K562 (cell line): ENCODE measurements around the gene CARMIL1.

Experiments
- LARP7 ChIP-seq: fragments of 450-650 bp; IDR thresholded peaks from 2 replicates; pipeline ENCODE4 v1.6.1; 2016
- OTX1 ChIP-seq: fragments of 450-650 bp; formaldehyde crosslinking; IDR thresholded peaks from 2 replicates; pipeline ENCODE4 v1.4.0; 2022; ENCODE audit warnings: mild to moderate bottlenecking
- POLR2A ChIP-seq: fragments of 450-650 bp; conservative IDR thresholded peaks from 2 replicates; pipeline ENCODE4 v1.6.1; 2016
- SMARCA4 ChIP-seq: fragments of 450-650 bp; IDR thresholded peaks from 2 replicates; pipeline ENCODE4 v1.6.1; 2016
- SRF ChIP-seq, 2 experiments: fragments of 250-450, 450-650 bp in 1 of 2; sonication (Bioruptor Pico) in 1 of 2; sonication (generic) in 1 of 2; formaldehyde crosslinking; IDR thresholded peaks; 2 replicates each; pipeline versions ENCODE4 v1.5.0 to v1.5.1; 2020 to 2022; ENCODE audit warnings: mild to moderate bottlenecking in 1 of 2, missing genetic modification reagents in 1 of 2
- TRIM24 ChIP-seq, 2 experiments: fragments of 450-650 bp; IDR thresholded peaks; 2 replicates each; pipeline ENCODE4 v1.6.1; 2016
- TF ChIP-seq, protein P1 (sequence below): fragments of 450-650 bp; IDR thresholded peaks from 2 replicates; pipeline ENCODE4 v1.6.1; 2016; ENCODE audit warnings: mild to moderate bottlenecking
- TF ChIP-seq, protein P2 (sequence below): sonication (generic); formaldehyde crosslinking; IDR thresholded peaks from 2 replicates; pipeline ENCODE4 v1.8.1; 2023; ENCODE audit warnings: mild to moderate bottlenecking, missing genetic modification reagents
- TF ChIP-seq, protein P3 (sequence below): sonication (generic); formaldehyde crosslinking; IDR thresholded peaks from 2 replicates; pipeline ENCODE4 v1.9.0; 2022; ENCODE audit warnings: mild to moderate bottlenecking, missing genetic modification reagents

DNA sequence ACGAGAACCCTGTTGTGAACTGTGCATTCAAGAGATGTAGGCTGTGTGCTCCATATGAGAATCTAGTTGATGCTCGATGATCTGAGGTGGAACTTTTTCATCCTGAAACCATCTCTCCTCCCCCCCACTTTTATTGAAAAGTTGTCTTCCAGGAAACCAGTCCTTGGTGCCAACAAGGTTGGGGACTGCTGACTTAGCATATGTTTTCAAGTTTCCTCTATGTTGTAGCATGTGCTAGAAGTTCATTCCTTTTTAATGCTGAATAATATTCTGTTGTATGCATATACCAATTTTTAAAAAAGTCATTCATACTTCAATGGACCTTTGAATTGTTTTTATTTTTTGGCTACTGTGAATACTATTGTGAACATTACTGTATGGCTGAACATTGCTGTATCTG is 27.2 kb downstream of the CARMIL1 start:
- no peak for TF ChIP-seq POLR2A
- no peak for TF ChIP-seq SMARCA4
- TF ChIP-seq, protein P1, sequence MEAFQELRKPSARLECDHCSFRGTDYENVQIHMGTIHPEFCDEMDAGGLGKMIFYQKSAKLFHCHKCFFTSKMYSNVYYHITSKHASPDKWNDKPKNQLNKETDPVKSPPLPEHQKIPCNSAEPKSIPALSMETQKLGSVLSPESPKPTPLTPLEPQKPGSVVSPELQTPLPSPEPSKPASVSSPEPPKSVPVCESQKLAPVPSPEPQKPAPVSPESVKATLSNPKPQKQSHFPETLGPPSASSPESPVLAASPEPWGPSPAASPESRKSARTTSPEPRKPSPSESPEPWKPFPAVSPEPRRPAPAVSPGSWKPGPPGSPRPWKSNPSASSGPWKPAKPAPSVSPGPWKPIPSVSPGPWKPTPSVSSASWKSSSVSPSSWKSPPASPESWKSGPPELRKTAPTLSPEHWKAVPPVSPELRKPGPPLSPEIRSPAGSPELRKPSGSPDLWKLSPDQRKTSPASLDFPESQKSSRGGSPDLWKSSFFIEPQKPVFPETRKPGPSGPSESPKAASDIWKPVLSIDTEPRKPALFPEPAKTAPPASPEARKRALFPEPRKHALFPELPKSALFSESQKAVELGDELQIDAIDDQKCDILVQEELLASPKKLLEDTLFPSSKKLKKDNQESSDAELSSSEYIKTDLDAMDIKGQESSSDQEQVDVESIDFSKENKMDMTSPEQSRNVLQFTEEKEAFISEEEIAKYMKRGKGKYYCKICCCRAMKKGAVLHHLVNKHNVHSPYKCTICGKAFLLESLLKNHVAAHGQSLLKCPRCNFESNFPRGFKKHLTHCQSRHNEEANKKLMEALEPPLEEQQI = no peak
- TF ChIP-seq, protein P2, sequence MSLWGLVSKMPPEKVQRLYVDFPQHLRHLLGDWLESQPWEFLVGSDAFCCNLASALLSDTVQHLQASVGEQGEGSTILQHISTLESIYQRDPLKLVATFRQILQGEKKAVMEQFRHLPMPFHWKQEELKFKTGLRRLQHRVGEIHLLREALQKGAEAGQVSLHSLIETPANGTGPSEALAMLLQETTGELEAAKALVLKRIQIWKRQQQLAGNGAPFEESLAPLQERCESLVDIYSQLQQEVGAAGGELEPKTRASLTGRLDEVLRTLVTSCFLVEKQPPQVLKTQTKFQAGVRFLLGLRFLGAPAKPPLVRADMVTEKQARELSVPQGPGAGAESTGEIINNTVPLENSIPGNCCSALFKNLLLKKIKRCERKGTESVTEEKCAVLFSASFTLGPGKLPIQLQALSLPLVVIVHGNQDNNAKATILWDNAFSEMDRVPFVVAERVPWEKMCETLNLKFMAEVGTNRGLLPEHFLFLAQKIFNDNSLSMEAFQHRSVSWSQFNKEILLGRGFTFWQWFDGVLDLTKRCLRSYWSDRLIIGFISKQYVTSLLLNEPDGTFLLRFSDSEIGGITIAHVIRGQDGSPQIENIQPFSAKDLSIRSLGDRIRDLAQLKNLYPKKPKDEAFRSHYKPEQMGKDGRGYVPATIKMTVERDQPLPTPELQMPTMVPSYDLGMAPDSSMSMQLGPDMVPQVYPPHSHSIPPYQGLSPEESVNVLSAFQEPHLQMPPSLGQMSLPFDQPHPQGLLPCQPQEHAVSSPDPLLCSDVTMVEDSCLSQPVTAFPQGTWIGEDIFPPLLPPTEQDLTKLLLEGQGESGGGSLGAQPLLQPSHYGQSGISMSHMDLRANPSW (CRISPR knock-in tag) = no peak
- TF ChIP-seq, protein P3, sequence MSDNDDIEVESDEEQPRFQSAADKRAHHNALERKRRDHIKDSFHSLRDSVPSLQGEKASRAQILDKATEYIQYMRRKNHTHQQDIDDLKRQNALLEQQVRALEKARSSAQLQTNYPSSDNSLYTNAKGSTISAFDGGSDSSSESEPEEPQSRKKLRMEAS (CRISPR knock-in tag) = no peak
- no peak for TF ChIP-seq TRIM24 (IDR thresholded peaks at IDR 0.05)
- no peak for TF ChIP-seq OTX1
- TF ChIP-seq LARP7 = no peak
- no peak for TF ChIP-seq SRF (CRISPR knock-in tag; IDR thresholded peaks at IDR 0.05)
